OCI-LY1 (cell line): ENCODE results near the gene COLEC12.

Experiments used
- CTCF ChIP-seq: fragments of 200-600 bp; sonication (generic), shearing (Covaris generic); IDR thresholded peaks from 2 replicates; pipeline ENCODE4 v1.5.1; 2017; ENCODE audit warnings: mild to moderate bottlenecking, antibody characterized with exemption, low read length, moderate library complexity, mixed read lengths
- EZH2 ChIP-seq: fragments of 200-600 bp; sonication (generic), shearing (Covaris generic); IDR thresholded peaks from 2 replicates; pipeline ENCODE4 v1.8.0; 2017; ENCODE audit warnings: borderline replicate concordance, mixed run types, mild to moderate bottlenecking, antibody characterized with exemption, low read length, moderate library complexity, mixed read lengths

DNA sequence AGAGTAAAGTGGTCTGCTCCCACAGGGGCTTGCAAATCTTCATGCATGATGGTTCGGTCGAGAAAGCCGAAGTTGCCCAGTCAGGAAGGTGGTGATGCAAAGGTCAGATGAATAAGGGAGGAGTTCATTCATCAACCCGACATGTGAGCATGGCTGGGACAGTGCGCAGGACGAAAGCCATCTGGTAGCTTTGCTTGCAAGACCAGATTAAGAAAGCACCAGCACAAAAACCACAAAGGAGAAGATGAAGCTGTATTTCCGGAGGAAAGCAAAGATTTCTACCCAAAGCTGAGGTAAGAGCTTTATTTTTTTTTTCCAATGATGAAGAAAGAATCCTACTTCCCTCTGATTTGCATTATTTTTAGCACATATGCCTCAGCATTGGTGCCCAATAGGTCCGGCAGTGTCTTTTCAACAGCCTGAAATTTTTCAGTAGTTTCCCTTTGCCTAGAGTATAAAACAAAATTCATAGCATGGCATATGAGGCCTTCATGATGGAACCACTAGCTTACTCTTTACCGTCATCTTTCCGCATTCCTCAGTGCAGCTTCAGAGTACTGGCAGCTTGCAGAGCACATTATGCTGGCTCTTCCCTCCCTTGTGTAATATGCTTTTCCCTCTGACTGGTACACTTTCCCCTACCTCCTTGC, 120.7 kb downstream of the COLEC12 start:
- TF ChIP-seq CTCF = no peak
- no peak for TF ChIP-seq EZH2
